Stimulated activated CD4-positive, alpha-beta T cell treated with anti-CD3 and anti-CD28 coated beads, Interleukin-15, amount 100 ng/mL, for 24 hours (primary cell): ENCODE data around the gene MAPKAP1.

Source experiments
- DNase-seq: peaks from one replicate; pipeline ENCODE4 v3.0.0-alpha.2; 2020

The MAPKAP1 gene

GRCh38 chr9:125427556-125427955, 279.5 kb downstream of the MAPKAP1 start:
- no peak for DNase-seq

- no peak for DNase-seq
These were observed 280.1 kb downstream of the MAPKAP1 start for GRCh38 chr9:125426926-125427325.

- no peak for DNase-seq
These were observed 281.0 kb downstream of the MAPKAP1 start for GRCh38 chr9:125425901-125426515.

GRCh38 chr9:125425170-125425897, 281.7 kb downstream of the MAPKAP1 start:
- no peak for DNase-seq

GRCh38 chr9:125423964-125424363, 283.0 kb downstream of the MAPKAP1 start:
- DNase-seq: no peak

- DNase-seq: no peak
These were observed 284.2 kb downstream of the MAPKAP1 start for GRCh38 chr9:125422853-125423252.

GRCh38 chr9:125421591-125422181, 285.3 kb downstream of the MAPKAP1 start:
- no peak for DNase-seq

GRCh38 chr9:125421166-125421565, 285.8 kb downstream of the MAPKAP1 start:
- DNase-seq: no peak

GRCh38 chr9:125418404-125418803, 288.6 kb downstream of the MAPKAP1 start:
- no peak for DNase-seq

GRCh38 chr9:125416517-125416916, 290.5 kb downstream of the MAPKAP1 start:
- DNase-seq: no peak

GRCh38 chr9:125415583-125416460, 291.2 kb downstream of the MAPKAP1 start:
- no peak for DNase-seq

GRCh38 chr9:125413579-125413978, 293.4 kb downstream of the MAPKAP1 start:
- no peak for DNase-seq

GRCh38 chr9:125412166-125412565, 294.8 kb downstream of the MAPKAP1 start:
- DNase-seq: no peak

GRCh38 chr9:125411171-125411756, 295.7 kb downstream of the MAPKAP1 start:
- no peak for DNase-seq

- DNase-seq: no peak
These were observed 296.5 kb downstream of the MAPKAP1 start for GRCh38 chr9:125410522-125410894.

GRCh38 chr9:125409637-125410521, 297.1 kb downstream of the MAPKAP1 start:
- peak; percentile 60 for DNase-seq

- peak; percentile 32 for DNase-seq
These were observed 297.8 kb downstream of the MAPKAP1 start for GRCh38 chr9:125409217-125409636.

- DNase-seq: peak; percentile 88
These were observed 298.8 kb downstream of the MAPKAP1 start for GRCh38 chr9:125407974-125408900.

GRCh38 chr9:125407432-125407973, 299.5 kb downstream of the MAPKAP1 start:
- DNase-seq: no peak

- no peak for DNase-seq
These were observed 300.3 kb downstream of the MAPKAP1 start for GRCh38 chr9:125406810-125407087.
